RWPE1 (cell line): ENCODE data around the gene MRPS35.
A peak's percentile ranks its signal among the peaks of the same experiment; 100 is the strongest.

Experiments used
- CTCF ChIA-PET: fragments of 350-600 bp; sonication (Branson Sonifier 250); formaldehyde crosslinking; extraction: SDS; loops from one replicate; lab custom pipeline; 2021; lab: Yijun Ruan, JAX
- POLR2A ChIA-PET: fragments of 400-600 bp; formaldehyde crosslinking; extraction: SDS; loops from one replicate; lab custom pipeline; 2020; ENCODE audit warnings: antibody characterized with exemption; ENCODE audit not compliant: low non-redundant PET; lab: Yijun Ruan, JAX
- DNase-seq: peaks from one replicate; pipeline ENCODE4 v3.0.0; 2012; ENCODE audit warnings: low spot score
- H3K27ac ChIP-seq: fragments of 450-650 bp; 2 replicates; pipeline ENCODE4 v1.5.1; 2017
- CTCF ChIP-seq: fragments of 450-650 bp; conservative IDR thresholded peaks from 2 replicates; pipeline ENCODE4 v1.5.1; 2017; ENCODE audit warnings: low read depth, mild to moderate bottlenecking

Gene MRPS35

DNA sequence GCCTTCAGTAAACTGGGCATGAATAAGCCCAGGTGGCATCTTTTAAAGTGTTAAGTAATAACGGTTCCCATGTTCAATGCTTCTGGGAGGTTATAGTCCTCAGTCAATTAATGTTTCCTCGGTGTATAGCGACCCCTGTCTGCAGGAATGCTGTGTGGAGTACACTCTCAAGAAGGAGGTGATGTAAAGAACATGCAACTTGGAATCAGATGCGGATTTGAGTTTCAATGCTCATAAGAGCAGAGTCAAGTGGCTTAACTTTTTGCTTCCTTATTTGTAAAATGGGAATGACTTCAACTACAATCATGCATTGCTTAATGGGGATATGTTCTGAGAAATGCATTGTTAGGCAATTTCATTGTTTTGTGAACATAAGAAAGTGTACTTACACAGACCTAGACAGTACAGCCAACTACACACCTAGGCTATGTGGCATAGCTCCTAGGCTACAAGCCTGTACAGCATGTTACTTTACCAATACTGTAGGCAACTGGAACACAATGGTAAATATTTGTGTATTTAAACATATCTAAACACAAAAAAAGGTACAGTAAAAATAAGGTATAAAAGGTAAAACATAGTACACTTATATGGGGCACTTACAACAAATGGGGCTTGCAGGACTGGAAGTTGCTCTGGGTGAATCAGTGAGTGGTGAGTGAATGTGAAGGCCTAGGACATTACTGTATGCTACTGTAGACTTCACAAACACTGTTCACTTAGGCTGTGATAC, 6.7 kb upstream of the MRPS35 start:
- ChIA-PET POLR2A (no interaction called here), CTCF (interaction anchor here (0.5 to 1.1 kb wide), 3 partner anchors 106 to 909 kb away, joined by 3 read pairs; no protein-coding TSS in a partner anchor)
- H3K27ac ChIP-seq = no peak overlapping the region
- DNase-seq = peak; percentile 56
- TF ChIP-seq CTCF = peak; percentile 55

GRCh38 chr12:27705263-27705662, 5.4 kb upstream of the MRPS35 start:
- no peak for TF ChIP-seq CTCF
- POLR2A ChIA-PET = no interaction called here
- H3K27ac ChIP-seq = no peak overlapping the region
- DNase-seq = no peak
- CTCF ChIA-PET = interaction anchor here (0.6 kb wide), 1 partner anchor 269 kb away, joined by 3 read pairs; no protein-coding TSS in a partner anchor

GRCh38 chr12:27707216-27707615, 3.4 kb upstream of the MRPS35 start:
- TF ChIP-seq CTCF = no peak
- POLR2A ChIA-PET = no interaction called here
- H3K27ac ChIP-seq = 0 out of 2 replicates have a peak overlapping the region, but pooled peaks have one; percentile 36
- no peak for DNase-seq
- CTCF ChIA-PET = interaction anchor here (0.5 to 0.7 kb wide), 2 partner anchors 16 to 383 kb away, joined by 3 to 5 read pairs; no protein-coding TSS in a partner anchor

DNA sequence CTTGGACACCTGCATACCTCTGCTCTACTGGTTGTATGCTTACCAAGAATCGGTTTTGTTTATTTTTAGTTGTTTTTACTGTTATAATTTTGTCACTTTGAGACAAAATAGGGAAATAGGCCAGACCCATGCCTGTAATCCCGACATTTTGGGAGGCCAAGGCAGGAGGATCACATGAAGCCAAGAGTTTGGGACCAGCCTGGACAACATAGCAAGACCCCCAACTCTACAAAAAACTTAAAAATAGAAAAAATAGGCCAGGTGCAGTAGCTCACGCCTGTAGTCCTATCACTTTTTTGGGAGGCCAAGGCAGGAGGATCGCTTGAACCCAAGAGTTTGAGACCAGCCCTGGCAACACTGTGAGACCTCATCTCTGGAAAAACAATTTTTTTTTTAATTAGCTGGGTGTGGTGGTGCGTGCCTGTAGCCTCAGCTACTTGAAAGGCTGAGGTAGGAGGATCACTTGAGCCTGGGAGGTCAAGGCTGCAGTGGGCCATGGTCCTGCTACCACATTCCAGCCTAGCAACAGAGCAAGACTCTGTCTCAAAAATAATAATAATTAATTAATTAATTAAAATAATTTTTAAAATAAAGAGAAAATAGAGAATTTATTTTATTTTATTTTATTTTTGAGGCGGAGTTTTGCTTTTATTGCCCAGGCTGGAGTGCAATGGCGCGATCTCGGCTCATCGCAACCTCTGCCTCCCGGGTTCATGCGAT, 1.3 kb upstream of the MRPS35 start:
- CTCF ChIA-PET = interaction anchor here (0.6 to 1.0 kb wide), 3 partner anchors 10 to 412 kb away, joined by 3 read pairs; no protein-coding TSS in a partner anchor
- 0 out of 2 replicates have a peak overlapping the region, but pooled peaks have one; percentile 22 for H3K27ac ChIP-seq
- POLR2A ChIA-PET = no interaction called here
- DNase-seq = no peak
- no peak for TF ChIP-seq CTCF

- CTCF ChIA-PET = interaction anchor here (1.0 kb wide), 1 partner anchor 9 kb away, joined by 3 read pairs; no protein-coding TSS in a partner anchor
Observed at GRCh38 chr12:27709932-27710591, 570 bp upstream of the MRPS35 start.

More at GRCh38 chr12:27709932-27710591, 570 bp upstream of the MRPS35 start:
- peak; percentile 3 for DNase-seq
- H3K27ac ChIP-seq = peak overlapping the region; percentile 81
- POLR2A ChIA-PET = no interaction called here
- TF ChIP-seq CTCF = no peak
